Fibroblast of mammary gland (primary cell): ENCODE results near the gene OR10H3.

Experiments used
- DNase-seq: peaks from one replicate; pipeline ENCODE4 v3.0.0-alpha.2; 2010; ENCODE audit warnings: low read depth
- H3K4me3 ChIP-seq: 2 replicates; pipeline ENCODE4 v1.5.1; 2011; ENCODE audit warnings: low read depth, mild to moderate bottlenecking, low read length, moderate library complexity; ENCODE audit not compliant: control insufficient read depth
- TF ChIP-seq, protein P1 (sequence below): conservative IDR thresholded peaks from 2 replicates; pipeline ENCODE4 v1.5.1; 2011; ENCODE audit warnings: low read depth, low read length, inconsistent platforms; ENCODE audit not compliant: control insufficient read depth, insufficient read depth

OR10H3 gene, protein sequence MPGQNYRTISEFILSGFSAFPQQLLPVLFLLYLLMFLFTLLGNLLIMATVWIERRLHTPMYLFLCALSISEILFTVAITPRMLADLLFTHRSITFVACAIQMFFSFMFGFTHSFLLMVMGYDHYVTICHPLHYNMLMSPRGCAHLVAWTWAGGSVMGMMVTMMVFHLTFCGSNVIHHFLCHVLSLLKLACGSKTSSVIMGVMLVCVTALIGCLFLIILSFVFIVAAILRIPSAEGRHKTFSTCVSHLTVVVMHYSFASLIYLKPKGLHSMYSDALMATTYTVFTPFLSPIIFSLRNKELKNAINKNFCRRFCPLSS

DNA sequence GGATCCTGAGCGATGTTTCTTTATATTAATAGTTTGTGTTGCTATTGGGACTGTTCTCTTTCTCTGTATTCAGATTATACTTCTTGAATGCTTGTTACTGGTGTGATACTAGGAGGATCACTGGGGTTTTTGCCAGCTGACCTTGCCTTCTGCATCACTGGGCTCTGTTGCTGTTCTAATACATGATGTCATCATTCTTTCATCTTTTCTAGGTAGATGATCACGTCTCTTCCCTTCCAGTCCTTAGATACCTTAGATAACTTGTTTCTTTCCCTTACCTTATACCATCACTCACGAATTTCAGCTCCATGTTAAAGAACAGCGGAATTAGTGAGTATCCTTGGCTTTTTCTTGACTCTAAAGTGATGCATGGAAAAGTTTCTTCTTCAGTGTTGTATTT, at the start of gene OR10H3:
Gene OR10H3 (plus strand): TSS at position 264 of the 400 bp plus-strand sequence. CDS start 3,408 bp downstream, outside the sequence.
- no peak within 1 kb of the TSS for H3K4me3 ChIP-seq
- no peak for DNase-seq
- TF ChIP-seq, protein P1, sequence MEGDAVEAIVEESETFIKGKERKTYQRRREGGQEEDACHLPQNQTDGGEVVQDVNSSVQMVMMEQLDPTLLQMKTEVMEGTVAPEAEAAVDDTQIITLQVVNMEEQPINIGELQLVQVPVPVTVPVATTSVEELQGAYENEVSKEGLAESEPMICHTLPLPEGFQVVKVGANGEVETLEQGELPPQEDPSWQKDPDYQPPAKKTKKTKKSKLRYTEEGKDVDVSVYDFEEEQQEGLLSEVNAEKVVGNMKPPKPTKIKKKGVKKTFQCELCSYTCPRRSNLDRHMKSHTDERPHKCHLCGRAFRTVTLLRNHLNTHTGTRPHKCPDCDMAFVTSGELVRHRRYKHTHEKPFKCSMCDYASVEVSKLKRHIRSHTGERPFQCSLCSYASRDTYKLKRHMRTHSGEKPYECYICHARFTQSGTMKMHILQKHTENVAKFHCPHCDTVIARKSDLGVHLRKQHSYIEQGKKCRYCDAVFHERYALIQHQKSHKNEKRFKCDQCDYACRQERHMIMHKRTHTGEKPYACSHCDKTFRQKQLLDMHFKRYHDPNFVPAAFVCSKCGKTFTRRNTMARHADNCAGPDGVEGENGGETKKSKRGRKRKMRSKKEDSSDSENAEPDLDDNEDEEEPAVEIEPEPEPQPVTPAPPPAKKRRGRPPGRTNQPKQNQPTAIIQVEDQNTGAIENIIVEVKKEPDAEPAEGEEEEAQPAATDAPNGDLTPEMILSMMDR = no peak

DNA sequence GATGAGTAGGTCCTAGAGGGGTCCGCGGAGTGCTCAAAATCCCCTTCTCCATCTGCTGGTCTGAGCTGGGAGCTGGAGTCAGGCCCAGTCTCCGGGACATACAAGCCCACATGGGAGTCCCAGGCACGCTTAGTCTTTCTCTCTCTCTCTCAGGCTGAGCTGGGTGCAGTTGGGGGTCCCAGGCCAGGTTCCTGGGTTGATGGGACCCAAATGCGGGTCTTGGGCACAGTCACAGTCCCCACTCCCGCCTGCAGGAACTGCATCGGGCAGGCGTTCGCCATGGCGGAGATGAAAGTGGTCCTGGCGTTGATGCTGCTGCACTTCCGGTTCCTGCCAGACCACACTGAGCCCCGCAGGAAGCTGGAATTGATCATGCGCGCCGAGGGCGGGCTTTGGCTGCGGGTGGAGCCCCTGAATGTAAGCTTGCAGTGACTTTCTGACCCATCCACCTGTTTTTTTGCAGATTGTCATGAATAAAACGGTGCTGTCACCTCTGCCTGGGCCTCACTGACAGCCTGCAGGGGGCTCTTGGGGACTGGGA, 41.1 kb upstream of the OR10H3 start:
- DNase-seq = no peak
- TF ChIP-seq, protein P1 = no peak
- H3K4me3 ChIP-seq = no peak overlapping the region

DNA sequence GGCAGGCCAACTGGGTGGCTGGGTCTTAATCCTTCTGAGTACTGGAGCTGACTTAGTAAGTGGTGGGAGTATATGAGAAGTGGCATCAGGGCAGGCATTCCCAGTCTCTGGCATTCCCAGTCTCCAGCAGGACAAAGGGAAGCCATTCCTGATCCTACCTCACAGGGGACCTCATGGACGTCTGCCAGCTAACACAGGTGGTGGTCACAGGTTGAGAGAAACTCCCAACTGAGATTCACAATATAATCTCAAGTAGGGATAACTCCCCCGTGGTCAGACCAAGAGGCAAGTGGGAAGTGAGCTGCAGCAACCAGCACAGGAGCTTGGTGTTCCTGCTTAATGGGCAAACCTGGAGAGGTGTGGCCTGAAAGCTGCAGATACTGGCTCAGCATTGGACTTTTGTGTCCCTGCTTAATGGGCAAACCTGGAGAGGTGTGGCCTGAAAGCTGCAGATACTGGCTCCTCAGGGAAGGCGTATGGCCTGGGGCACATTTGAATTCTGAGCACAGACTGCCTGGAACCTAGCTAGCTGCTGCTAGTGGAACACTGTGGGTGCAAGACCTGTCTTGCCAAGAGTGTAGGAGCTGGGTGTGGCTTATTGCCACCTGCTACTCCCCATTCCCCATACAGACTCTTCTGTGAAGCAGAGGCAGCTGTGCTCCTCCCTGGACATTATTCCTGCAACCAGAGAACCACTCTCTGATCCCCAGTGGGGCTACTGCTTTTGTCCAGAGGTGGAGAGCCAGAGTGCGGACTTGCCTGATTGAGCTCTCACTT, 35.8 kb upstream of the OR10H3 start:
- no peak overlapping the region for H3K4me3 ChIP-seq
- DNase-seq = no peak
- TF ChIP-seq, protein P1 = no peak

DNA sequence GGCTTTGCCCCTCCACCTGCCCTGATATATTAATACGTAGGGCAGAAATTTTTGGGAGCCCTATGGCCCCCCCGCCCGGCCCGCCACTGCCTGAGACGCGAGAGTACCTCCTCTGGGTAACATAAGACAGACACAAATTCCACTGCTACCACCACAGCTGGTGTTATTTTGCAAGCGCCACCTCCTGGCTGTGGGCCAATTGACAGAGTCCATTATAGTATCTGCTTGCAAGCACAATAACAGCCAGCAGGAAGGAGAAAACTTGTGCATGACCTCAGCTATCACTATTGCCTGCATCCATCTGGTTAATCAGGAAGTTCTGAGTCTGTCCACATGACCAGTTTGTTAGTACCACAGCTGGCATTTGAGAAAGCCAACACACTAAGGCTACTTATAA, 35.3 kb upstream of the OR10H3 start:
- DNase-seq = peak; percentile 38
- TF ChIP-seq, protein P1 = no peak
- no peak overlapping the region for H3K4me3 ChIP-seq

DNA sequence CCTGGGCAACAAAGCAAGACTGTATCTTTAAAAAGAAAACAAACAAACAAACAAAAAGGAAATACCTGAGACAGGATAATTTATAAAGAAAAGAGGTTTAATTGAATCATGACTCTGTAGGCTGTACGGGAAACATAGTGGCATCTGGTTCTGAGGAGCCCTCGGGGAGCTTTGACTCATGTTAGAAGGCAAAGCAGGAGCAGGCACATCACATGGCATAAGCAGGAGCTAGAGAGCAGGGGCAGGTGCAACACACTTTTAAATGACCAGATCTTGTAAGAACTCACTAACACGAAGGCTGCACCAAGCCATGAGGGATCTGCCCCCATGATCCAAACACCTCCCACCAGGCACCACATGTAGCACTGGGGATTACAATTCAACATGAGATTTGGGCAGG, 23.1 kb upstream of the OR10H3 start:
- DNase-seq = no peak
- no peak overlapping the region for H3K4me3 ChIP-seq
- TF ChIP-seq, protein P1 = no peak

DNA sequence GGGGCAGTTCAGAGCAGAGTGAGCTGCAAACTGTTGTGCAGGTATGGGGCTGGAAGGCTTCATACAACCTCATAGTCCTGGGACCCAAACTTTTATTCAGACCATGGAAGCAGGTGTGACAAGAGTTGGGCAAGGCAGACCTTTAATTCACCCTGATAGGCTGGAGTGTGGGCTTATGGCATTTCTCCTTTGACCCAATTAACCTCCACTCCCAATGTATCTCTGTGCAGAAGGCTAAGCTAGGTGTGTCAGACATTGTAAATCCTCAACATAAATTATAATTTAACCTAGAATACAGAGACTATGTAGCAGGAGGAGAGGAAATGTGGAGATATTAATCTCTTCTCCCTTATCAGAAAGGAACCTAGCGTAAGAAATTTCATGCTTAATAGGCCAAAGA, 22.1 kb upstream of the OR10H3 start:
- no peak overlapping the region for H3K4me3 ChIP-seq
- DNase-seq = no peak
- TF ChIP-seq, protein P1 = no peak
